NCI-H446 treated with DMSO at 0.1 percent for 48 hours (cell line): ENCODE measurements around the gene NDUFAF5.

Experiments
- DNase-seq: peaks from one replicate; lab custom pipeline; 2025; lab: John Stamatoyannopoulos, UW

The NDUFAF5 gene

DNA sequence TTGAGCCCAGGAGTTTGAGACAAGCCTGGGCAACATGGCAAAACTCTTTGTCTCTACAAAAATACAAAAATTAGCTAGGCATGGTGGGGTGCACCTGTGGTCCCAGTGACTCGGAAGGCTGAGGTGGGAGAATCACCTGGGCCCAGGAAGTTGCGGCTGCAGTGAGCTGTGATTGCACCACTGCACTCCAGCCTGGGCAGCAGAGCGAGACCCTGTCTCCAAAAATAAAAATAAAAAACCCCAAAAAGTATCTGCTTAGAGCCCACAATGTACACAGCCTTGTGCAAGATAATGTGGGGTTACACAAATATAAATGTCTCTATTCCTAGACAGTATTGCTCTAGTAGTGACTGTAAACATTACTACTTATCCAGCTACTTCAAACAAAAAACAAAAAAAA, 6.0 kb upstream of the NDUFAF5 start:
- DNase-seq, result no peak

GRCh38 chr20:13783528-13783927, 1.3 kb upstream of the NDUFAF5 start:
- no peak for DNase-seq

DNA sequence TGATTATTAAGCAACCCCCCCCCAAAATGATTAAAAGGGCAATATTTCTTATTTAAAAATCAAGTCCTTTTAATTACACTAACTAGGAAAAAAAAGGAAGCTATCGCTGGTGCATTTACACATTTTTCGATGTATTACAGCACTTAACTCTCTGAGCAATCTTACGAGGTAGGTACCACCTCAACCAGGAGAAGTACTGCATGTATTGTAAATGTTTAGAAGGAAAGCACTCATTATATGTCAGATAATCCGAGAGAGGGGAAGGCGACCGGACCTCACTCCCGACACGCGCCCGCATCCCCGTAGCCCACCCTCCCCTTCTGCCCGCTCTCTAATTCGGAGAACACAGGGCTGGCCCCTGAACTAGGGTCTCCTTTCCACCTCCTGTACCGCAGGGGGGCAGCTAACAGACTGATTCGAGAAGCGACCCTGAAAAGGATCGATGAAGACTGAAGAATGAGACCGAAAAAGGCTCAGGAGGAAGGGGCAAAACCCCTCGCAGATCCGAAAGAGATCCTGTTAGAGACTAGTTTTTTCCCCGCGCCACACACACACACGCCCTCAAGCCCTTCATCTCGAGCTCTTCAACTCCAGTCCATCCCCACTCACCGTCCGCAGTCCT, 446 bp upstream of the NDUFAF5 start:
- no peak for DNase-seq

- DNase-seq, result no peak
These were observed 1.5 kb downstream of the NDUFAF5 start for GRCh38 chr20:13786143-13786828.

- DNase-seq, result peak; percentile 28
These were observed 3.5 kb downstream of the NDUFAF5 start for GRCh38 chr20:13788167-13788834.

- no peak for DNase-seq
These were observed 5.9 kb downstream of the NDUFAF5 start for GRCh38 chr20:13790708-13791107.

DNA sequence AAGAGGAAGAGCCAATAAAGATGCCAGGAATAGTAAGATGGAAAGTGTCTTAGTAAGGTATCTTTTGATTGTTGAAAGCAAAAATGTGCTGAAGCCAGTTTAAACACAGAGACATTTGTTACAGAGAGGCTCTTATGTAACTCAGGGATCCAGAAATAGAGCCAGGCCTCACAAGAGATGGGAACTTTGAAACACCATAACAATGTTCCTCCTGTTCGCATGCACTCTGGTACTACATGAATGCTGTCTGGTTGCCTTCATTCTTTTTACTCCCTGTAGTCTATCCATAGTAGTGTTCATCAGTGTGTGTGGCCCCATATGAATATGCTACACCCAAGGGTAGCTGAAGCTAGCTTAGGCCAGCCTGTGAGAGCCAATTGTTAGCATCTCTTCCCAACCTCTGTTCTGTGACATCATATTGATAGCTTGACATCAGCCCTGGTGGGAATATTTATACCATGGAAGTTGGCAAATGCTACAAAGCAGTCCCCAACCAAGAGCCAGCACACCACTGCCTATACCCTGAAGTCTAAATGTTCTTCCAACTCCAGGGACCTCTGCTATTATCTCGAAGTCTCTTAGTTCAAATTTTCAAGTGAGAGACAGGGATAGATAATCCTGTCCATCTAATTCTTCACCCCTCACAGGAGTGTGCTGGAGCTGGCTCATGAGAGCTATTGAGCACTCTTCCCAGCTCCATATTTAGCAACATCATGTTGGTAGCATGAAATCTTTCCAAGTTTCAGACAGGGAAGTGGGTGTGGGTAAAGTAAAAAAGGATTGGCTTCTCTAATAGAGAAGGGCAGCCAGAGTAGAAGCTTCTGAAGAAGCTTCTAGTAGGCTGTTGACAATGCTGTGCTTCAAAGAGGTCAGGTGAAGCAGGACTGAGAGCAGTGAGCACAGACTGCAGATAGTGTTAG, 7.0 kb downstream of the NDUFAF5 start:
- no peak for DNase-seq

- no peak for DNase-seq
These were observed 8.2 kb downstream of the NDUFAF5 start for GRCh38 chr20:13793001-13793400.

DNA sequence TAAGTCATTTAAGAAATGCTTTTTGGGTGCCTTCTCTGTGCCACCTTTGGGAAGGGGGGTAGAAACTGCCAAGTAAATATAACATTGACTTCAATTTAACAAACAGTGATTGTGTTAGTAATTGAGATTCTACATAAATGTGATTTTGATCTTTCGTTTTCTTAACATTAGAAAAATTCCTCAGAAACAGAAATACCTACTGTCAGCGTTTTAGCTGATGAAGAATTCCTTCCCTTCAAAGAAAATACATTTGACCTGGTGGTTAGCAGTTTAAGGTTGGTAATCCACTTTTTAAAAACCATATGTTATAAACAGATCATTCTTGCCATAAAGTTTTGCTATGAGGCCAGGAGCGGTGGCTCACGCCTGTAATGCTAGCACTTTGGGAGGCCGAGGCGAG, 9.8 kb downstream of the NDUFAF5 start:
- DNase-seq, result no peak

DNA sequence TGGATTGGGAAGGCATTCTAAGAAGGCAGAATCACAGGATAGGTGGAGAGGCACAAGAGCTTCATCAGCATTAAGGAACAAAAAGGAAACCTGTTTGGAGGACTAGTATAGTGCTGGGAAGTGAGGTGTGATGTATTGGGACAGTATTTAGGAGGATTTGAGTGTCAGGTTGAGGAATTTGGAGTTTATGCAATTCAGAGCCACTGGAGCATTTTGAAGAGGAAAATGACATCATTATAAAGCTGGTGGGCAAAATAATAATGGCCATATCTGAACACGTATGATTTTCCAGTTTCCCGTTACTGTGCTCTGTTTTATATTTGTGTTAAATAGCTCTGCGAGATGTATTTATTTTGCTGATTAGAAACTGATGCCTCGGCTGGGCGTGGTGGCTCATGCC, 14.2 kb downstream of the NDUFAF5 start:
- no peak for DNase-seq

- DNase-seq, result no peak
These were observed 15.1 kb downstream of the NDUFAF5 start for GRCh38 chr20:13799974-13800373.

DNA sequence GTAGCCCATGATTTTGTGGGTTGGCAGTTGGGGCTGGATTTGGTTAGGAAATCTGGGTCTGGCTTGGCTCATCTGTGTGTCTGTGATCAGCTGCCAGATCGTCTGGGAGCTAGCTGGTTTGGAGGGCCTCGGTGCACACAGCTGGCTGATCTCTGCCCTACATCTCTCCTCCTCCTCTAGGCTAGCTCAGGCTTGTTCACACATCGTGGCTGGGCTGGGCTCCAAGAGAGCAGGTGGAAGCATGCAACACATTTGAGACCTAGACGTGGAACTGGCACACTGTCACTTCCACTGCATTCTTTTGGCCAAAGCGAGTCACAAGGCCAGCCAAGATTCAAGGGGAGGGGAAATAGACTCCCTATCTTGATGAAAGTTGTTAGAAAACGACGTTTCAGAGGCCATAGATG, 15.9 kb downstream of the NDUFAF5 start:
- peak; percentile 95 for DNase-seq

GRCh38 chr20:13809373-13809772, 24.5 kb downstream of the NDUFAF5 start:
- DNase-seq, result no peak

DNA sequence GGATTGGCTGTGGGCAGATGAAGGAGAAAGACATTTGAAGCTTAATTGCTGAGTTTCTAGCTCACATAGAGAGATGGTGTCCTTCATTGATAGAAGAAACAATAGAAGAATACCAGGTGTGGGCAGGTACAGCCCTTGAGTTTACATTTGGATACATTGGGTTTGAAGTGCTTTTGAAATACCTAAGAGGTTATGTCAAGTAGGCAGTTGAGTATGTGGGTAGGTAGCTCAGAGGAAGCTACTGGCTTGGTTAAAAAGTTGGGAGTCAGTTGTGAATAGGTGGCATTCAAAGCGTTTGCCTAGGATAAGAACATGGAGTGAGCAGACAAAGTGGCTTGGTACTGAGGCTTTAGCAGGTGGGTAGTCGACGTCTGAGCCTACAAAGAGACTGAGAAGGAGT, 25.0 kb downstream of the NDUFAF5 start:
- DNase-seq, result no peak

DNA sequence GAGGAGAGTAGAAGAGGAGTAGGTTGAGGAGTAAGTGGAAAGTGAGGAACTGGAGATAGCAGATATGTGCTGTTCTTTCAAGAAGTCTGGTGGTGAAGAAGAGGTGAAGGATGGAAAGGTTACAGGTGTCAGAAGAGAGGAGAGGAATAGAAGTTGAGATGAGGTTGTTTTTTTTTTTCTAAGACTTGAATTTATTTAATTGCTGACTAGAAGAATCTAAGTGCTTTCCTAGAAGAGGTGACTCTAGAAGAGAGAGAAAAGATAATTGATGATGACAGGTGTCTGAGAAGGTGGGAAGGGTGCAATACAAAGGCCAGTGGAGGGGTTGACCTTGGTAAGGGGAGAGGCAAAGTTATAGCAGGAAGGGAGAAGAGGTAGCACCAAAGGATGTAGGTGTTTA, 25.6 kb downstream of the NDUFAF5 start:
- no peak for DNase-seq

DNA sequence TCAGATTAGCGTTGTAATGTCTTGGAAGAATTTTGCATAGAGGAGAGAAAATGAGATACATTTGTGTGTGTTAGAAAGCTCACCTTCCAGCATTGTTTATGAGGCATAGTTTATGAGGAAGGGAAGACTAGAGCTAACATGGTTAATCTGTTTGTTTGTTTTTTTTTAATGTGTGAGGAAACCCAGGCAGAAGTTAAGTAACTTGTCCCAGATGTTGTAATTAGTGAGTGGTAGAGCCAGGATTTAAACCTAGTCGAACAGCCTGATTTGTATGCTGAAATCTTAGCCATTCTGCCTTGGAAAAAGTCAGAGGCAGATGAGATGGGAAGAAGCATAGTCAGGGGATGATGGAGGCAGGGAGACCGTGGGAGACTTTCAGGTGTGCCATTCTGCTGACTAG, 29.1 kb downstream of the NDUFAF5 start:
- no peak for DNase-seq

DNA sequence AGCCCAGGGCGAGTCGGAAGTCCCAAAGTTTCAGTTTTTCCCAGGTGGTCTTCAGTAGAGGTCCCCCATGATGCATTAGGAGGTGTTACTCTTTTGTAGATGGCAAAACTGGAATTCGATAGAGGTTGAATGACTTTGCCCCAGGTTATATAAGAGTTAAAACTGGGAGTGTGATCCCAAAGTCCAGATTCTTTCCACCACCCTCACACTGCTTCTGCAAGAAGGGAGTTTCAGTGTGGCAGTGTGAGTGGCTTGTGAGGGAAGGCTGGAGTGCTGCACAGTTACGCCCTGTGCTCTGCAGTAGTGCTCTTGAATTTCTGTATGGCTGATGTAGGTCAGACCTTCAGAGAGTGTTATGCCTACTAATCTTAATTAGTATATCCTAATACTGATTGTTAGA, 29.8 kb downstream of the NDUFAF5 start:
- no peak for DNase-seq

GRCh38 chr20:13816757-13817156, 31.9 kb downstream of the NDUFAF5 start:
- no peak for DNase-seq

DNA sequence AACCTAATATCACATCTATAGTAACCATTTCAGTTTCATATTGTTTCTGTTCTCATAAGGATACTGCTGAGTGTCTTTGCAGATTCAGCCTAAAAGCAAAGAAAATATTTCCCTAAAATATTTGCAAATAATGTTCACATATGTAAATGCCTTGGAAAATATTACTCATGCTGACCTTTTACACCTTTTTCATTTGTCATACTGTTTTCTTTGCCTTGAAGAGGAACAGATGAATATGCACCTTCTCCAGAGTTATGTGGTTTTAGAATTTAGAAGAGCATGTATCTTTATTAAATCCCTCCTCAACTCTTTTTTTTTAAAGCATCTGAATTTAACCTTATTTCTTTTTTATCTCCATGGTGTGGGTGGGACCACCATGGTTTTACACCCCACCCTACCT, 32.5 kb downstream of the NDUFAF5 start:
- no peak for DNase-seq

DNA sequence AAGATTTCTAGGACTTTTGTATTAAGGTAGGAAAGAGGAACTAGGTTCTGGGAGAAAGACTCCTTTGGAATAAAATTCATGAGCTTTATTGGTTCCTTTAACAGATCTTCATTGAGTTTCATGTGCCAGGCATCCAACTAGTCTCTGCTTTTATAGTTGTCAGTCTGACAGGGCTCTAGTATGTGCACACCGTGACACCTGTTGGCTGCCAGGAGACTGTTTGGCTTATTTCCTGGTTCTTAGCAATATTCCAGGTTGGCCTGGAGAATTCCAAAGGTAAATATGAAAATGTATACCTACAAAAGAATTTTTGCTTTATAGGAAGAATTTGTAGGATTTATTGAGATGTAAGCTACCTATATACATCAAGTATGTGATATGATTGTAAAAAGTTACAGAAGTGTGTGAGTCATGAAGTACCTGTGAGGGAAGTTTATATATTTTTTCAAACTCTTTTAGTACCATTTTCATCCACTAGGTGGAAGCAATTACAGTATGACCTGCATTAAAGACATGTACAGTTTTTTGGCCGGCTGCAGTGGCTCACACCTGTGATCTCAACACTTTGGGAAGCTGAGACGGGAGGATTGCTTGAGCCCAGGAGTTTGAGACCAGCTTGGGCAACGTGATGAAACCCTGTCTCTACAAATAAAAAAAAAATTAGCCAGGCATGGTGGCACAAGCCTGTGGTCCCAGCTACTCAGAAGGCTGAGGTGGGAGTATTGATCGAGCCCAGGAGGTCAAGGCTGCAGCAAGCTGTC, 35.2 kb downstream of the NDUFAF5 start:
- DNase-seq, result peak; percentile 13

- no peak for DNase-seq
These were observed 37.0 kb downstream of the NDUFAF5 start for GRCh38 chr20:13821876-13822275.

DNA sequence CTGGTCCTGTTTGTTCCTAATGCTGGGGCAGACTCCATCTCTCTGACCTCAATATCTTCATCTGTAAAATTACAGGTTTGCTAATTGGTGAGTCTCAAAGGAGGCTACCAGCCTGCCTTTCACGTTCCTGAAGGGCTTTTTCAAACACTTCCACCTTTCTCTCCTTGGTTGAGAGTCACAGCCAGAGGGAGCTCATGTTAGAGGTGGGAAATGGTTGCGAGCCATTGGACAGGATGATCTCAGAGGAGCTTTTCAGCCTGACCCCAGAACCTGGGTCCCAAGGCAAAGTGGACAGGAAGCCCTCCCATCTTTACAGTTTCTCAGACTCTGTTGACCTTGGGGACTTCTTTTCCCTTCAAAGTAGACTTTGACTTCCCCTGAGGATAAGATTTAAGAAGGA, 37.6 kb downstream of the NDUFAF5 start:
- no peak for DNase-seq
